Stimulated activated naive B cell treated with anti-CD40 and anti-IgM and Interleukin-4, amounts not matched to agents 10 μg/mL and 1 μg/mL and 100 μg/mL, for 72 hours (primary cell): ENCODE results near the gene PARS2.
A peak's percentile ranks its signal among the peaks of the same experiment; 100 is the strongest.

Experiments
- ATAC-seq, 2 donors: fragments of 150-1000 bp; cut with Tn5 transposase; replicated peaks; 2 replicates each; pipeline ENCODE4 v1.10.0; 2021; ENCODE audit warnings: moderate library complexity in 1 of 2
- DNase-seq: peaks from one replicate; pipeline ENCODE4 v3.0.0; 2021
- H3K27ac Mint-ChIP-seq: one replicate; pipeline ENCODE4 v1.8.0; 2022; ENCODE audit warnings: mild to moderate bottlenecking, mixed read lengths
- H3K27me3 Mint-ChIP-seq, 2 donors: one replicate each; pipeline ENCODE4 v1.8.0; 2022; ENCODE audit warnings: mixed read lengths in 2 of 2
- H3K36me3 Mint-ChIP-seq, 2 donors: one replicate each; pipeline ENCODE4 v1.8.0; 2022; ENCODE audit warnings: mixed read lengths in 2 of 2, mild to moderate bottlenecking in 1 of 2
- H3K4me1 Mint-ChIP-seq, 2 donors: one replicate each; pipeline ENCODE4 v1.8.0; 2022; ENCODE audit warnings: mixed read lengths in 2 of 2, mild to moderate bottlenecking in 1 of 2
- H3K4me3 Mint-ChIP-seq, 2 donors: one replicate each; pipeline ENCODE4 v1.8.0; 2022; ENCODE audit warnings: mild to moderate bottlenecking in 2 of 2, mixed read lengths in 2 of 2, moderate library complexity in 1 of 2
- H3K9me3 Mint-ChIP-seq, 2 donors: one replicate each; pipeline ENCODE4 v1.8.0; 2022; ENCODE audit warnings: mixed read lengths in 2 of 2, mild to moderate bottlenecking in 1 of 2

The PARS2 gene

DNA sequence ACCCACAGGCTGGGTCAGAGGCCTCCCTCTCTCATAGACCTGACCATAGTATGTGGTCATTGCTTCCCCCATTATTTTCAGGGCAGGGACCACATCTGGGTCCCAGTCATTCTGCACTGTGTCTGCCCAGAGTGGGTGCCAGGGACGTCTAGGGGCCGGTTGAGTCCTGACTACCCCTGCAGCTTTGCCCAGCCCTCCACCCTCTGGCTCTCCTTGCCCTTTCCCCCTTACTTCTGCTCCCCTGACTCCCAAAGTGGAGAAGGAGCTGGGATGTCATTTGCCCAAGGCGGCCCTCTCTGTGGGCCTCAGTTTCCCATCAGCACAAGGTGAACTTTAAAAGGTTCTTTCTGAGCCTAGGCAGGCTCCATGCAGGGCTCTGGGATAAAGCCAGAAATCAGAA, 41.1 kb upstream of the PARS2 start:
- Mint-ChIP-seq H3K27ac (no peak overlapping the region), H3K9me3 (no peaks in the 10 kb centered on the region), H3K4me3 (no peak overlapping the region), H3K4me1 (peaks cover 6 to 9% of the 10 kb centered on the region in 2 donors), H3K27me3 (peaks cover 0 to 6% of the 10 kb centered on the region in 2 donors), H3K36me3 (no peaks in the 10 kb centered on the region)
- ATAC-seq (no peak), DNase-seq (no peak)

DNA sequence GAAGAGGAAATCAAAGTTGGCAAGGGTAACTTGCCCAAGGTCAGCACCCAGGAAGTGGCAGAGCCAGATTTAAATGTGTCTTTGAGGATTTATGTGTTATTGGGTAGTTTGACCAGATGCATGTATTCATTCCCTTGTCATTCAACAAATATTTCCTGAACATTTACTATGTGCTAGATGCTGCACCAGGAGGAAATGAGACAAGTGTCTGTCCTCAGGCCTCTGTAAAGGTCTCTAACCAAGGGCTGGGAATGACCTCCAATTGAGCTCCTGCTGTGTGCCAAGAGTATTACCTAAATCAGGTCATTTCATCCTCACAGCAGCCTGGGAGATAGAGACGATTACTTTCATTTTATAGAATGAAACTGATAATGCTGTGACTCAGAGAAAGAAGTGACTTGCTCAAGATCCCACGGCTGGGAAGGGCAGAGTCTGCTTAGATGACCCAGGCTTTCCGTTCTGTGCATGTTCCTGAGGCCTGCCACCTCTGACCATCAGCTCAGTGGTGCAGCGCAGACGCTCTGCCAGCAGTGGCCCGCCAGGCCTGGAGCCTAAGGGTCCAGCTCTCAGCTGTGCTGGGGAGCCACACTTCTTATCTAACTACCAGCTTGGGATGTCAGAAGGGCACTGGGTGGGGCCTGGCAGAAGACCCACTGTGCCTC, 40.3 kb upstream of the PARS2 start:
- H3K4me1 Mint-ChIP-seq, result peaks cover 11 to 18% of the 10 kb centered on the region in 2 donors
- ATAC-seq (no peak), DNase-seq (no peak)
- H3K27ac Mint-ChIP-seq, result no peak overlapping the region
- H3K27me3 Mint-ChIP-seq, result no peaks in the 10 kb centered on the region
- no peak overlapping the region for H3K4me3 Mint-ChIP-seq
- no peaks in the 10 kb centered on the region for H3K36me3 Mint-ChIP-seq
- no peaks in the 10 kb centered on the region for H3K9me3 Mint-ChIP-seq

DNA sequence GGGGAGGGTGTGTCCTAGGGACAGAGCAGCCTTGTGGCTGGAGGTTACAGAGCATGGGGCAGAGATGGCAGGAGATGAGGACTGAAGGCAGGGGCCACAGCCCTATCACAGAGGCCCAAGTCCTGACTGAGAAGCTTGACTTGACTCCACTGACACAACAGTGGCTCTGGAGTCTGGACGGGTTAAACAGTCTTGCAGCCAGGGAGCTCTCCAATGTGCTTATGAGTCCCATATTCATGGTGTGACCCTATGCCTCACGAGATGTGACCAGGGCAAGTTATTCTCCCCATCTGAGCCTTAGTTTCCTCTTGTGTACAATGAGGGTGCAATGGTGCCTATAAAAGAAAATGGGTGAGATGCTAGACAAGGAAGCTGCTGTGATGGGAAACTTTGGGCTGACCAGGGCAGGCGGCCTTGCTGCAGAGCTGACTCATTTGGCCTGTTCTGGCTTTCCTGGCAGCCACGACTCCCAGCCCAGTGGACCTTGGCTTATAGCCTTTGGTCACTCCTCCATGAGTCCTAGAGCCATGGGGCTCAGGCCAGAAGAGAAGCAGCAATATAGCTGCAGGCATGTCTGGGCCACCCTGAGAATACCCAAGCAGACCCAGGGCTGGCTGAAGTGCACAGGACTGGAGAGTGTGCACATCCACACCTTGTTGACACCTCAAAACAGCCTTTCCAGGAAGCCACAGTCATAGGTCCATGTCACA, 39.6 kb upstream of the PARS2 start:
- Mint-ChIP-seq H3K9me3 (no peaks in the 10 kb centered on the region), H3K27ac (no peak overlapping the region), H3K4me1 (peaks cover 17 to 24% of the 10 kb centered on the region in 2 donors), H3K27me3 (no peaks in the 10 kb centered on the region), H3K4me3 (no peak overlapping the region), H3K36me3 (no peaks in the 10 kb centered on the region)
- ATAC-seq (no peak), DNase-seq (no peak)

DNA sequence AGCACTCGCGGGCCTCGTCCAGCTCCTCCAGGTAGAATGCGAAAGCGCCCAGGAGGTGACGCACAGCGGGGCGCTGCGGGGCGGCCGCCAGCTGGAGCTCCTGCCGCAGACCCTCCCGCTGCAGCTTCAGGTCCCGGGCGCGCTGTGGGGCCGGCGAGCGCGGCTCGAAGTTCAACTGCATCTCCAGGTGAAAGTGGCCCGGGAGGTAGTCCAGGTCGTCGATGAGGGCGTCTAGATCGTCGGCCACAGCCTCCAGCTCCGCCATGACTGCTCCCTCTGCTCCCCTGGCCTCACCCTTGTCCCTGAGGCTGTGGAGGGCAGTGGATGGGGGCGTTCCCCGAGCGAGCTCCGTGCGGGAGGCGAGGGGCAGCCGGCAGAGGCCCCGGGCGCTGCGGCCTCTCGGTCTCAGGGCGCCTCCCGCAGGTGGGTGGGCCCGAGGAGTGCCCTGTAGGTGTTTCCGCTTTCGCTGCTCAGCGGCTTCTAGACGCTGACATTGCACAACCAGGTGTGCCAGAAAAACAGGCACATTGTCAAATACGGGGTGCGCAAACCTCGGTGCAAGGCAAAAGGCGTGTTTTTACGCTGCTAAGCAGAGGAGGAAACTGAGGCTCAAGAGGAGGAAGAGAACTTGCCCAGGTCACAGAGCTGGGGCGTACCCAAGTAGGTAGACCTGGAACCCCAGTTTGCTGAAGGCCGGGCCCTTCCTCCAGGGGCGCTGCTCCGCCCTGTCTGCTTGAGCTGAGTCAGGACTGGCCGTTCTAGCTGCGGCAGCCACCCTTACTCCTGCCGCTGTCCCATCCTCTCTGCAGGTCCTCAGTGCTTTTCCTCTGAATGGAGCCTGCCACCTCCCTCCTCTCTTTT, 36.8 kb upstream of the PARS2 start, which contains the start of gene TTC22:
Gene TTC22 (minus strand): TSS at position 425 of the 861 bp plus-strand sequence. CDS start 160 bp downstream, at position 265.
- Mint-ChIP-seq H3K4me1 (peaks cover 21 to 32% of the 10 kb centered on the region in 2 donors), H3K9me3 (no peaks in the 10 kb centered on the region), H3K36me3 (peaks cover 5 to 6% of the 10 kb centered on the region in 2 donors), H3K27ac (peak within 1 kb of the TSS; percentile 60), H3K27me3 (no peaks in the 10 kb centered on the region), H3K4me3 (peak within 1 kb of the TSS; percentile 88 to 91)
- peak; percentile 93 for ATAC-seq
- peak; percentile 64 for DNase-seq

DNA sequence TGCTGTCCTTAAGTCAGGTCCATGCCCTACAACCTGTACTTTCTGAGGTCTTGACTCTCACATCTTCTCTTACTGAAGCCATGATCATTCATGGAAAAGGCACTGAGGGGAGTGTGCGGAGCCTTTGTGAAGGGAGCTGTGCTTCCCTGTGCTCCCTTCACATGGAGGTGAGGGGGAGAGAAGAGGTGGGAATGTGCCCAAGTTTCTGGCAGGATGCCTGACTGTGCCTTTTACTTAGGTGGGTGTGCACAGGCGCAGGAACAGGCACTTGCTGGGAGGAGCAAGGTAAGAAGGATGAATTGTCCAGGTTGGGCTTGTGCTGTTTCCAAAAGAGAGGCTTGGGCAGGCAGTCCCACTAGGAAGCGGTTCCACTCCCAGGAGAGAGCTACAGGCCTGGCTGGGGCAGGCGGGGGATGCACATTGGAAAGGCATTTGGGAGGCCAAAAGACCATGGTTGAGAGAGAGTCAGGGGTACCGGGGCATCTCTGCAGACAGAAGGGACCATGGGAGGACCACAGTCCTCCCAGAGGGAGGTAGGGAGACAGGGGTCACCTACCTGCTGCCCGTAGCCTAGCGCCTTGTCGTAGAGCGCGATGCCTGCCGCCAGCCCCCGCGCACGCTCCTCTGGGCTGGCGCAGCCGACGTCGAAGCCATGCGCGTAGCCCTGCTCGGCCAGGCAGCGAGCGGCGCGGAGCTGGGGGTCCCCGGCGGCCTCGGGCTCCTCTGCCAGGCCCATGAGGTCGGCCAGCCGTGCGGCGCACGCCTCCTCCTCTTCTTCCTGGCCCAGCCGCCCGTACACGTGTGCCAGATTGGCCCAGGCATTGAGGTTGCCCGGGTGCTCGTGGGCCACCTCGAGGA, 35.9 kb upstream of the PARS2 start:
- no peaks in the 10 kb centered on the region for H3K27me3 Mint-ChIP-seq
- peak overlapping the region; percentile 20 for H3K27ac Mint-ChIP-seq
- H3K36me3 Mint-ChIP-seq, result peaks cover 6 to 8% of the 10 kb centered on the region in 2 donors
- no peaks in the 10 kb centered on the region for H3K9me3 Mint-ChIP-seq
- H3K4me1 Mint-ChIP-seq, result peaks cover 23 to 32% of the 10 kb centered on the region in 2 donors
- ATAC-seq, result no peak
- no peak for DNase-seq
- H3K4me3 Mint-ChIP-seq, result peak overlapping the region; percentile 88 to 91

DNA sequence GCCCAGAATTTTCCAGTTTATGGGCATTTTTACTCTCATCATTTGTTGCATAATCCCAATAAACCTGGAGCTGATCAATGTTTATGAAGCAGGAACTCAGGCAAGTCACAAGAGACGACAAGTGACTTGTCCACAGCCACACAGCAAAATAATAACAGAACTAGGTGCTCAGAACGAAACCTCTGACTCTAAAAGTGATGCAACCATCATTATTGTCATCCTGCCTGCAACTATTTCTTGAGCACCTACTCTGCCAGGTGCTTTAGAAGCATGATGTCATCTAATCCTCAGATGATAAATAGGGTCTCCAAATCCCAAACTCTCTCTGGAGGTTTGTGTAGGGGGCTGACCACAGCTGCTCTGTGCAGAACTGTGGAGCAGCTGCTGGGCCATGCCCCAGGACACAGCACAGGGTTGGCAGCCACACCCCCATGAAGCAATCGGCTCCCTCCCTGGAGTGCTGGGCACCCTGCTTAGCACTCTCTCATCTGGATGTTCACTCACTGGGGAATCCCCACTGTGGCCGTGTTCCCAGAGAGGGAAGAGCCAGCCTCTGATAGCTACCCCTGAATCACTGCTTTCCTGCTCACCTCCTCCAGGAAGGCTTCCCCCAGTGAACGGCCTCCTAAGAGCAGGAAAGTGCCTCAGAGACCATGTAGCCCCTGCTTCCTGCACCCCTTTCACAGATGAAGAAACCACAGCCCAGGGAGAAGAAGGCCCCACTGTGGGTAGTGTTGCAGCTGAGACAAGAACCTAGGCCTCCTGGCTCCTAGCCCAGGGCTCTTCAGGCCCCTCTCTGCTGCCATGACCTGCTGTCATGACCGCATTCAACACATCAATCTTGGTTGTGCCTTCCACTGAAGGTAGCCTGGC, 34.7 kb upstream of the PARS2 start:
- H3K27ac Mint-ChIP-seq, result peak overlapping the region; percentile 20
- peak in 1 of 2 donors; percentile 25 for ATAC-seq
- H3K9me3 Mint-ChIP-seq, result no peaks in the 10 kb centered on the region
- peaks cover 26 to 32% of the 10 kb centered on the region in 2 donors for H3K4me1 Mint-ChIP-seq
- H3K36me3 Mint-ChIP-seq, result peaks cover 6 to 8% of the 10 kb centered on the region in 2 donors
- H3K27me3 Mint-ChIP-seq, result no peaks in the 10 kb centered on the region
- DNase-seq, result no peak
- peak overlapping the region; percentile 13 to 15 for H3K4me3 Mint-ChIP-seq

DNA sequence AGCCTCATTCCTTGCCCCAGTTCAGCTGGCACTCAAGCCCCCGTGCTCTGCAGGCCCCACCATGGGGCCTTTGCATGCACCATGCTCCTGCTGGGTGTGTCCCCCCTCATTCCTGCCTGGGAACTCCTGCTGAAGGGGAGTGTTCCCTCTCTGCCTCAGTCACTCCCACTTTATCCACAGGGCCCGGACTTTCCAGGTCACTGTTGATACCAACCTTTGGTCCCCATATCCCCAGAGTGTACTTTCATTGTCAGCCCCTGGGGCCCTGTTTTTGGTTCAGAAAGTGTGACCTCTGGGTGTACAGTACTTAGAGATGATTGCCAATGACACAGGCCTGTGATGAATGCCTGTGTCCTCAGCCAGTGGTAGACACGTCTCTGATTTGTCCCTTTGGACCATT, 33.9 kb upstream of the PARS2 start:
- no peaks in the 10 kb centered on the region for H3K27me3 Mint-ChIP-seq
- H3K4me3 Mint-ChIP-seq, result no peak overlapping the region
- peaks cover 6 to 8% of the 10 kb centered on the region in 2 donors for H3K36me3 Mint-ChIP-seq

DNA sequence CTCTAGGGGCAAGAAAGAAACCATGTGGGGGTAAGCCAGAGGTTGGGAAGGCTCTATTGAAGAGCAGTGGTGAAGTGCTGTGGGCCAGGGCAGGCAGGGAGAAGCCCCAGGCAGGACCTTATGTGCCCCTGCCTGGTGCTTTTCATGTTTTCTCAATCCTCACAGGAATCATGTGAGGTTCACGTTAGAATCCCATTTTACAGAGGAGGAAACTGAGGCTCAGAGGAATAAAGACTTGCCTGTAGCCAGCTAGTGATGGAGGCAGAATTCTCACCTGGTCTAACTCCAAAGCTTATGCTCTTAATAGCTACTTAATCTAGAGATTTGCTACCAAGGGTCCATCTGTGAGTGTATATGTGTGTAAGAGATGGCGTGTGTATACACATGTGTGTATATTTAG, 32.6 kb upstream of the PARS2 start:
- H3K9me3 Mint-ChIP-seq, result peaks cover 0 to 1% of the 10 kb centered on the region in 2 donors
- H3K36me3 Mint-ChIP-seq, result peaks cover 6 to 10% of the 10 kb centered on the region in 2 donors
- peaks cover 24 to 31% of the 10 kb centered on the region in 2 donors for H3K4me1 Mint-ChIP-seq
- no peaks in the 10 kb centered on the region for H3K27me3 Mint-ChIP-seq
- H3K4me3 Mint-ChIP-seq, result no peak overlapping the region
- ATAC-seq, result no peak
- H3K27ac Mint-ChIP-seq, result no peak overlapping the region
- no peak for DNase-seq

More for the DNA sequence above, 33.9 kb upstream of the PARS2 start:
- ATAC-seq (no peak), DNase-seq (no peak)
- peak overlapping the region; percentile 65 for H3K27ac Mint-ChIP-seq
- peaks cover 26 to 32% of the 10 kb centered on the region in 2 donors for H3K4me1 Mint-ChIP-seq
- no peaks in the 10 kb centered on the region for H3K9me3 Mint-ChIP-seq

DNA sequence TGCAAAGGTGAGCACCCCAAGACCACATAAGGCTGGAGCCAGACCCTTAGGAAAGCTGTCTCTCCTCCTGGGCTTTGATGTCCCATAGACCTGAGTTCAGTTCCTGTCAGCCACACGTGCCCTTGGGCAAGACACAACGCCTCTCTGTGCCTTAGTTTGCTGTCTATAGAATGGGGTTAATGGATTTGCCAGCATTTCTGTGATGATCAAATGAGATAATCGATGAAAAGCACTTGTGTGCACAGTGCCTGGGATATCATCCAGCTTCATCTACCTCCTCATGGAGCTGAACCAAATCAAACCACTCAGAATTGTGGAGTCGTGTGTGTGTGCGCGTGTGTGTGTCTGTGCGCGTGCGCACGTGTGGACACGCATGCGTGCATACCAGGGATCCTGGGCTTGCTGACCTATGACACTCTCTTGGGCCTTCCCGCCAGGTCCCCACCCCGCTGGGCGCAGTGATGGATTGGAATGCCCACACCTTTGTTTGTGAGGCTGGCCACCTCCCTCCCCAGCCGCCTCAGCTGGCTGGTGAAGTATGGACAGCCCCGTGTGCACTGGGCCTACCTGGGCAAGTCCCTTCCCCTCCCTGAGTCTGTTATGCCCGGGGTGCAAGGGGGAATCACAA, 31.6 kb upstream of the PARS2 start:
- DNase-seq (no peak), ATAC-seq (no peak)
- H3K36me3 Mint-ChIP-seq, result peaks cover 6 to 10% of the 10 kb centered on the region in 2 donors
- no peak overlapping the region for H3K27ac Mint-ChIP-seq
- H3K27me3 Mint-ChIP-seq, result no peaks in the 10 kb centered on the region
- peaks cover 20 to 24% of the 10 kb centered on the region in 2 donors for H3K4me1 Mint-ChIP-seq
- H3K9me3 Mint-ChIP-seq, result peaks cover 0 to 1% of the 10 kb centered on the region in 2 donors
- no peak overlapping the region for H3K4me3 Mint-ChIP-seq

DNA sequence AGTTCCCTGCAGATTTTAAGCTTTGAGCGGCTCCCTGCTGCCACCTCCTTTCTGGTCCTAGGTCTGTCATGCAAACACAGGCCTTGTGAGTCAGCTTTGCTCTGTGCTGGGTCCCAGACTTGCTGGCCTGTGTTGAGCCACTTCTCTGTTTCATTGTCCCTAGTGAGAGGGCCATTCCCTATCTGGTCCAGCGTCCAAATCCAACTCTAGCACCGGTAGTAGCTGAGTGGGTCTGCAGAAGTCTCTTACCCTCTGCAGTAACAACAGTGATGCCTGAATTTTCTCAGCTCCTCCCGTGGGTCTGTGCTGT, 31.0 kb upstream of the PARS2 start:
- H3K27me3 Mint-ChIP-seq, result no peaks in the 10 kb centered on the region
- H3K4me1 Mint-ChIP-seq, result peaks cover 20 to 22% of the 10 kb centered on the region in 2 donors

DNA sequence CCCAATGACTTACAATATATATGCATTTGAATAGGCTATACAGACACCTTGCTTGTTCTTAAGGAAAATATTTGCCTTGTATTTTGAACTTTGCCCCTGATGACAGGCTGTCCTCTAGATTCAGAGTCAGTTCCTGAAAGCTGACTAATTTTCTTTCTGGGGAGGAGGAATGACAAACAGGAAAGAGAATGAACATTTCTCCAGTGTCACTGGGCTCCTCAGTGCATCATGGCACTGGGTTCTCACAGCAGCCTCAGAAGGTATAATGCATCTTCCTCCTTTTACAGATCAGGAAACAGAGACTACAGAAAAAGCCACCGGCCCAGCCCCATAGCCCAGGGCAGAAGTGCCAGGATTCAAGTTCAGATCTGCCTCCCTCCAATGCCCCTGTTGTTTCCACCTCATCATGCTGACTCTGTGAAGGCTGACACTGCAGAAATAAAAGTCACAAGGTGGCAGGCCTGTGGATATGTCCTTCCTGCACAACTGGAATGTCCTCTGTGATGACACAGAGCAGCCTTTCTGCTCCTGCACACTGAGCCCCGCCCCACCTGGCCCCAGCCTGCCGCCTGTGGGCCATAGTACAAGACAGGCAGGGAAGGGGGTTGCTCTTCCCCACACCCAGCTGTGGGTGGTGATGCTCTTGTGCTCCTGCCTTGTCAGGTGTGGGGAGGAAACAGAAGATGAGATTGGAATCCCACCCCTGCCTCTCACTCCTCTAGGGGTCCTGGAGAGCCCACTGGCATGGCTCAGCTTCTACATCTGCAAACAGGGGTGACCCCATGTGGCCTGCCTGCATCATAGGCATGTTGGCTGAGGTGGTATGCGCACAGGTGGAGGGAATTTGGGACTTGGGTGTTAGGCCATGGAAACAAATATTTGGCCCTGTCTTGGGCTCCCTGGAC, 30.4 kb upstream of the PARS2 start:
- Mint-ChIP-seq H3K27me3 (no peaks in the 10 kb centered on the region), H3K9me3 (peaks cover 0 to 1% of the 10 kb centered on the region in 2 donors), H3K4me1 (peaks cover 15 to 16% of the 10 kb centered on the region in 2 donors), H3K36me3 (peaks cover 7 to 10% of the 10 kb centered on the region in 2 donors), H3K4me3 (no peak overlapping the region), H3K27ac (no peak overlapping the region)
- DNase-seq (no peak), ATAC-seq (no peak)

More for the DNA sequence above, 31.0 kb upstream of the PARS2 start:
- ATAC-seq (no peak), DNase-seq (no peak)
- Mint-ChIP-seq H3K27ac (no peak overlapping the region), H3K9me3 (peaks cover 0 to 1% of the 10 kb centered on the region in 2 donors), H3K4me3 (no peak overlapping the region), H3K36me3 (peaks cover 6 to 10% of the 10 kb centered on the region in 2 donors)
